GM19099 (cell line): ENCODE data around the gene DLG1.

ENCODE experiments used
- POLR2A ChIP-seq: IDR thresholded peaks from 3 replicates; pipeline ENCODE4 v1.6.1; 2011; ENCODE audit warnings: low read depth; ENCODE audit not compliant: insufficient read length; ENCODE audit errors: extremely low read depth

DLG1 gene

GRCh38 chr3:197302696-197303341 is 4.4 kb upstream of the DLG1 start:
- no peak for TF ChIP-seq POLR2A

GRCh38 chr3:197302033-197302432 is 3.6 kb upstream of the DLG1 start:
- no peak for TF ChIP-seq POLR2A

GRCh38 chr3:197300361-197300760 is 1.9 kb upstream of the DLG1 start:
- TF ChIP-seq POLR2A = no peak

GRCh38 chr3:197298945-197299854 is 788 bp upstream of the DLG1 start:
- TF ChIP-seq POLR2A = no peak

GRCh38 chr3:197297476-197298340 is 704 bp downstream of the DLG1 start:
- peak; percentile 46 for TF ChIP-seq POLR2A

GRCh38 chr3:197297002-197297401 is 1.4 kb downstream of the DLG1 start:
- no peak for TF ChIP-seq POLR2A

- no peak for TF ChIP-seq POLR2A
These were observed 1.9 kb downstream of the DLG1 start for GRCh38 chr3:197296545-197296944.

- no peak for TF ChIP-seq POLR2A
These were observed 2.5 kb downstream of the DLG1 start for GRCh38 chr3:197295871-197296270.

GRCh38 chr3:197293605-197294237 is 4.7 kb downstream of the DLG1 start:
- no peak for TF ChIP-seq POLR2A

GRCh38 chr3:197292648-197293047 is 5.8 kb downstream of the DLG1 start:
- no peak for TF ChIP-seq POLR2A

- TF ChIP-seq POLR2A = no peak
These were observed 6.2 kb downstream of the DLG1 start for GRCh38 chr3:197292083-197292646.

- TF ChIP-seq POLR2A = no peak
These were observed 8.7 kb downstream of the DLG1 start for GRCh38 chr3:197289726-197290125.

- no peak for TF ChIP-seq POLR2A
These were observed 11.7 kb downstream of the DLG1 start for GRCh38 chr3:197286678-197287077.

- no peak for TF ChIP-seq POLR2A
These were observed 12.9 kb downstream of the DLG1 start for GRCh38 chr3:197285557-197285956.
